ENCODE measurements around the gene YIPF1. TPM values are rescaled to one million over a fixed set of nuclear protein-coding genes. Genes with fewer than 3 reads are reported as not detected.
A peak's percentile ranks its signal among the peaks of the same experiment; 100 is the strongest.

Gene YIPF1
- total and polyA plus RNA-seq, 10 of the 15 experiments (the other 5 are each of a cell fraction or from before 2014, with no cell fraction given), result 13.0 to 36.0 (median 20.3) TPM

- no peak for TF ChIP-seq ZNF217 (IDR thresholded peaks at IDR 0.05)
- no peak for TF ChIP-seq RCOR1 (conservative IDR thresholded peaks at IDR 0.05; ENCODE audit: low read depth, low read length)
- no peak for TF ChIP-seq ZSCAN29 (IDR thresholded peaks at IDR 0.05)
- TF ChIP-seq IRF5 (IDR thresholded peaks at IDR 0.05; ENCODE audit: borderline replicate concordance), result peak; percentile 100
- peak; percentile 98 for TF ChIP-seq TARDBP (IDR thresholded peaks at IDR 0.05; ENCODE audit: borderline replicate concordance)
- peak; percentile 55; the same call in 1 of the 2 replicates for TF ChIP-seq NR2F1 (conservative IDR thresholded peaks at IDR 0.05)
- no peak for TF ChIP-seq ZNF274 (IDR thresholded peaks at IDR 0.05; ENCODE audit: insufficient read depth, insufficient read length)
- peak; percentile 100 for TF ChIP-seq HCFC1 (IDR thresholded peaks at IDR 0.05; ENCODE audit: low read length)
- TF ChIP-seq PML (IDR thresholded peaks at IDR 0.05; ENCODE audit: low read length), result no peak
- peak; percentile 94 to 98 for TF ChIP-seq BHLHE40 (IDR thresholded peaks at IDR 0.05; ENCODE audit: borderline replicate concordance in 1 of 2, low read depth in 2 of 2, low read length in 1 of 2)
- no peak for TF ChIP-seq SUZ12 (IDR thresholded peaks at IDR 0.05; ENCODE audit: unreplicated experiment)
- TF ChIP-seq JUNB (IDR thresholded peaks at IDR 0.05), result no peak
- TF ChIP-seq BCL3 (IDR thresholded peaks at IDR 0.05; ENCODE audit: borderline replicate concordance, insufficient read depth, low read depth, low read length, poor library complexity, severe bottlenecking), result no peak
- TF ChIP-seq ZBED1 (IDR thresholded peaks at IDR 0.05; ENCODE audit: borderline replicate concordance), result no peak
- TF ChIP-seq POLR2AphosphoS5 (IDR thresholded peaks at IDR 0.05; ENCODE audit: low read length), result peak; percentile 67
- TF ChIP-seq HDGF (IDR thresholded peaks at IDR 0.05), result no peak
- TF ChIP-seq SMAD5 (IDR thresholded peaks at IDR 0.05; ENCODE audit: low read depth), result no peak
- TF ChIP-seq SREBF1 (IDR thresholded peaks at IDR 0.05; ENCODE audit: low read length), result peak; percentile 89
- no peak for TF ChIP-seq BCLAF1 (IDR thresholded peaks at IDR 0.05)
- TF ChIP-seq TCF7 (IDR thresholded peaks at IDR 0.05; ENCODE audit: borderline replicate concordance), result peak; percentile 74; the same call in 1 of the 2 replicates
- TF ChIP-seq POU2F2 (IDR thresholded peaks at IDR 0.05; ENCODE audit: borderline replicate concordance, low read depth, low read length), result peak; percentile 4; the same call in 1 of the 3 replicates
- no peak for TF ChIP-seq FOXM1 (IDR thresholded peaks at IDR 0.05; ENCODE audit: low read depth, low read length)
- no peak for TF ChIP-seq STAT3 (IDR thresholded peaks at IDR 0.05; ENCODE audit: low read depth, low read length)
- TF ChIP-seq NKRF (conservative IDR thresholded peaks at IDR 0.05), result peak; percentile 96
- TF ChIP-seq CHD1 (IDR thresholded peaks at IDR 0.05; ENCODE audit: low read depth, low read length), result no peak
These were observed 51.5 kb downstream of the YIPF1 start, which contains the start of gene NDC1 (continued) for GRCh38 chr1:53837924-53838653.
